ENCODE results near the gene NEDD4L.

GRCh38 chr18:58218117-58218516 lies 174.1 kb downstream of the NEDD4L start:
- TF ChIP-seq POLR2A (IDR thresholded peaks at IDR 0.05) (no peak), CTCF (IDR thresholded peaks at IDR 0.05) (no peak)

All from testis (tissue), 2 donors.